NB4 (cell line): Measurements from ENCODE around the gene MAFG.
"Not testable (repeated sequence)": the region's sequence is repeated elsewhere in the genome, so short reads cannot be mapped to it uniquely, and the experiment has no call there.

Source experiments
- MYC ChIP-seq: IDR thresholded peaks from 2 replicates; pipeline ENCODE4 v1.6.1; 2011; ENCODE audit warnings: low read depth, low read length
- TF ChIP-seq, protein P1 (sequence below): IDR thresholded peaks from one replicate; pipeline ENCODE4 v1.5.1; 2012; ENCODE audit warnings: low read depth, low read length

DNA sequence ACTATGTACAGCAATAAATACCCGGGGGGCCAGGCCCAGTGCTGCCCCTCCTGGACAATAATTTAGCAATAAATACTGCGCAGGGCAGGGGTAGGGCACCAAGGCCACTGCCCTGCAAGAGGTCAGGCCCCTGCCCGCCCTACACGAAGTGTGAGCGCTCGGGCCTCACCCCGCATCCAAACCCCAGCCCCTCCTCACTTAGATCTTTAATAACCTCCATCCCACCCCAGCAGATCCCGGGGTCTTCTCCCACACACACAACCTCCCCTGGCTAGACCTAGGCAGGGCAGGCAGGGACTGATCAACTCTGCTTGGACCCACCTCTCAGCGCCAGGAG is 9.2 kb downstream of the MAFG start:
- TF ChIP-seq, protein P1, sequence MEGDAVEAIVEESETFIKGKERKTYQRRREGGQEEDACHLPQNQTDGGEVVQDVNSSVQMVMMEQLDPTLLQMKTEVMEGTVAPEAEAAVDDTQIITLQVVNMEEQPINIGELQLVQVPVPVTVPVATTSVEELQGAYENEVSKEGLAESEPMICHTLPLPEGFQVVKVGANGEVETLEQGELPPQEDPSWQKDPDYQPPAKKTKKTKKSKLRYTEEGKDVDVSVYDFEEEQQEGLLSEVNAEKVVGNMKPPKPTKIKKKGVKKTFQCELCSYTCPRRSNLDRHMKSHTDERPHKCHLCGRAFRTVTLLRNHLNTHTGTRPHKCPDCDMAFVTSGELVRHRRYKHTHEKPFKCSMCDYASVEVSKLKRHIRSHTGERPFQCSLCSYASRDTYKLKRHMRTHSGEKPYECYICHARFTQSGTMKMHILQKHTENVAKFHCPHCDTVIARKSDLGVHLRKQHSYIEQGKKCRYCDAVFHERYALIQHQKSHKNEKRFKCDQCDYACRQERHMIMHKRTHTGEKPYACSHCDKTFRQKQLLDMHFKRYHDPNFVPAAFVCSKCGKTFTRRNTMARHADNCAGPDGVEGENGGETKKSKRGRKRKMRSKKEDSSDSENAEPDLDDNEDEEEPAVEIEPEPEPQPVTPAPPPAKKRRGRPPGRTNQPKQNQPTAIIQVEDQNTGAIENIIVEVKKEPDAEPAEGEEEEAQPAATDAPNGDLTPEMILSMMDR = not testable (repeated sequence)
- TF ChIP-seq MYC = not testable (repeated sequence)
